Parietal lobe (tissue), 1 donor: ENCODE data around the gene DGKQ. TPM values are rescaled to one million over a fixed set of nuclear protein-coding genes. Genes with fewer than 3 reads are reported as not detected.

Source experiments
- total RNA-seq: library from RNA; depleted of rRNA; stranded (reverse); fragments of >200 nt; gene quantifications from one replicate; pipeline ENCODE4 v1.2.3, GENCODE V29; 2014

Gene DGKQ
- 9.7 TPM for total RNA-seq

GRCh38 chr4:973431-974397 is at the start of gene DGKQ:
DGKQ (minus strand) TSS chr4:973569; CDS start chr4:973482, 87 bp downstream.

DNA sequence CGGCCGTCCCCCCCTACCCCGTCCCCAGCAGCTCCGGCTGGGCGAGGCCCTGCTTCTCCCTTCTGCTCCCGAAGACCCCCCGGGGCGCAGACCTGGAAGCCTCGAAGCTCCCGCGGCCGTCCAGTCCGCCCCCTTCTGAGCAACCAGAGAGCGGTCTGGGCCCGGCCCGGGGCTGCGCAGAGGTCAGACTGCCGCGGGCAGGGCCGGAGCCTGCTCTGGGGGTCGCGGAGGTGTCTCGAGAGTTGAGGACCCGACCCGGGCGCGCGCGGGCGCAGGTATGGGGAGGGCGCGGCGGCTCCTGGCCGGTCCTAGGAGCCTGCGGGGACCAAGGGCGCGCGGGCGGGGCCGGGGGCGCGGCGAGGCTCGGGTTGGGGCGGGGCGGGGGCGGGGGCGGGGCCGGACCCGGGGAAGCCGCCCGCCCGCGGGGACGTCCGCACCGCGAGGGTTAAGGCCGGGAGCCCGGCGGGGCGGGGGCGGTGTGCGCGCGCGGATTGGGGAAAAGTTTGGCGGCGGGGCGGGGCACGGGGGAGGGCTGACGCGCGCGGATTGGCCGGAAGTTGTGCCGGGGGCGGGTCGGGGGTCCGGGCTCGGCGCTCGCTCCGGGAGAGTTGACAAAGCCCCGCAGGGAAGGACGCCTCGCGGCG is 37.8 kb upstream of the DGKQ start, which contains the start of gene FGFRL1:
TSS of gene FGFRL1 (plus strand) at position 605 of the 644 bp plus-strand sequence. CDS start 860 bp downstream, outside the sequence.

GRCh38 chr4:993111-994029 is 20.0 kb upstream of the DGKQ start, which contains the start of gene SLC26A1:
SLC26A1 (minus strand) TSS chr4:993404; CDS start chr4:991703, 1,701 bp downstream.

GRCh38 chr4:986879-987623 is 13.7 kb upstream of the DGKQ start, which contains the start of gene IDUA:
IDUA (plus strand) TSS chr4:987044; CDS start chr4:987085, 41 bp downstream.

GRCh38 chr4:931960-932712 is 41.2 kb downstream of the DGKQ start, which contains the start of the genes GAK and TMEM175:
GAK (minus strand) TSS chr4:932316; CDS start chr4:932187, 129 bp downstream.
TMEM175 (plus strand) TSS chr4:932460; CDS start chr4:947740, 15,280 bp downstream.

Other genes starting within 250 kb of the DGKQ start
- gene CPLX1, start 147.4 kb downstream of the DGKQ start, total RNA-seq = 2.5 TPM
- 75.7 TPM for gene GAK, start 41.3 kb downstream of the DGKQ start, total RNA-seq
- 43.8 TPM for gene TMEM175, start 41.1 kb downstream of the DGKQ start, total RNA-seq
- gene IDUA, start 13.5 kb upstream of the DGKQ start, total RNA-seq = 31.6 TPM
- 6.3 TPM for gene SLC26A1, start 19.8 kb upstream of the DGKQ start, total RNA-seq
- gene FGFRL1, start 38.1 kb upstream of the DGKQ start, total RNA-seq = 5.3 TPM
- 4.4 TPM for gene RNF212, start 140.0 kb upstream of the DGKQ start, total RNA-seq
- 4.7 TPM for gene SPON2, start 199.0 kb upstream of the DGKQ start, total RNA-seq